NCI-H2029 treated with DMSO at 0.1 percent for 48 hours (cell line): ENCODE data around the gene PIM1.
"Not testable (repeated sequence)": the region's sequence is repeated elsewhere in the genome, so short reads cannot be mapped to it uniquely, and the experiment has no call there.

Experiments used
- DNase-seq: peaks from one replicate; lab custom pipeline; 2025; lab: John Stamatoyannopoulos, UW

Gene PIM1

GRCh38 chr6:37190159-37190535 is 20.2 kb downstream of the PIM1 start:
- DNase-seq, result no peak

- peak; percentile 42 for DNase-seq
These were observed 22.7 kb downstream of the PIM1 start for GRCh38 chr6:37192666-37193065.

GRCh38 chr6:37194886-37195285 is 24.9 kb downstream of the PIM1 start:
- not testable (repeated sequence) for DNase-seq

- DNase-seq, result not testable (repeated sequence)
These were observed 26.5 kb downstream of the PIM1 start for GRCh38 chr6:37196451-37196850.

GRCh38 chr6:37200085-37200484 is 30.1 kb downstream of the PIM1 start:
- DNase-seq, result no peak

GRCh38 chr6:37201726-37202125 is 31.8 kb downstream of the PIM1 start:
- no peak for DNase-seq

GRCh38 chr6:37202788-37203491 is 33.0 kb downstream of the PIM1 start:
- DNase-seq, result no peak

GRCh38 chr6:37204014-37204751 is 34.2 kb downstream of the PIM1 start:
- peak; percentile 15 for DNase-seq

- no peak for DNase-seq
These were observed 35.4 kb downstream of the PIM1 start for GRCh38 chr6:37205175-37205996.

GRCh38 chr6:37205997-37206340 is 36.0 kb downstream of the PIM1 start:
- no peak for DNase-seq

- no peak for DNase-seq
These were observed 36.7 kb downstream of the PIM1 start for GRCh38 chr6:37206622-37207021.

- DNase-seq, result peak; percentile 77
These were observed 38.0 kb downstream of the PIM1 start for GRCh38 chr6:37207903-37208456.

GRCh38 chr6:37208793-37209192 is 38.8 kb downstream of the PIM1 start:
- no peak for DNase-seq

GRCh38 chr6:37209461-37210205 is 39.7 kb downstream of the PIM1 start:
- DNase-seq, result no peak

- peak; percentile 86 for DNase-seq
These were observed 40.5 kb downstream of the PIM1 start for GRCh38 chr6:37210313-37210968.

- DNase-seq, result no peak
These were observed 42.3 kb downstream of the PIM1 start for GRCh38 chr6:37212268-37212667.

GRCh38 chr6:37218061-37218460 is 48.1 kb downstream of the PIM1 start:
- peak; percentile 33 for DNase-seq

- no peak for DNase-seq
These were observed 48.6 kb downstream of the PIM1 start for GRCh38 chr6:37218511-37218910.

- no peak for DNase-seq
These were observed 51.7 kb downstream of the PIM1 start for GRCh38 chr6:37221585-37222124.

GRCh38 chr6:37222125-37222967 is 52.4 kb downstream of the PIM1 start:
- peak; percentile 98 for DNase-seq
